ENCODE results near the gene PHF2.

DNA sequence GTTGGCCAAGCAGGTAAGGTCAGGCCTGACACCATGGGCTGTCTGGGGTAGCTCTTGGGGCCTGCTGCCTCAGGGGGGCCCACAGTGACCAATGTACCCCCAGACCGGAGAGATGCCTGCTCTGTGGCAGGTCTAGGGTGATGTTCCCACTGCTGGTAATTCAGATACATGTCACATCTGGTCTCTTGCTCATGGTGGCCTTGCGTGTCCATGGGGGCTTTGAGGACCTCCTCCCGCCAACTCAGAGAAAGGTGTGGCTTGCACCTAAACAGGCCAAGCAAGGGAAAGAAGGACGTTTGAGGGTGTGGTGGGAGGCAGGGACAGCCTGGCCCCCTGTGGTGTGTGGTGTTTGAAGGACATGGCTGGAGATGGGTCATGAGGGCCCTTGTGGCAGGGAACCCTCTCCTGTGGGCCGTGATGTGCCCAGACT lies 75.2 kb downstream of the PHF2 start:
- TF ChIP-seq POLR2A (IDR thresholded peaks at IDR 0.05; ENCODE audit: low read length): no peak
- TF ChIP-seq GATA1 (IDR thresholded peaks at IDR 0.05; ENCODE audit: low read depth, low read length): no peak
